GM12878 (cell line): ENCODE data around the gene CLCN7. TPM values are rescaled to one million over a fixed set of nuclear protein-coding genes. Genes with fewer than 3 reads are reported as not detected.

Experiments used
- ATAC-seq: fragments of 200-7000 bp; cut with Tn5 transposase; 3 replicates; pipeline ENCODE4 v1.9.1; 2020; ENCODE audit warnings: mild to moderate bottlenecking, moderate library complexity
- BruUV-seq: library from RNA; stranded (reverse); fragments of 400-500 nt; replicated peaks from 2 replicates; lab custom pipeline; 2021; lab: Mats Ljungman, UMichigan
- CTCF ChIA-PET: fragments of 300-600 bp; sonication (Branson Sonifier 250); formaldehyde crosslinking; extraction: SDS; loops from one replicate; lab custom pipeline; 2021; ENCODE audit warnings: inconsistent platforms; lab: Yijun Ruan, JAX
- POLR2A ChIA-PET: fragments of 350-600 bp; formaldehyde crosslinking; extraction: SDS; loops from one replicate; lab custom pipeline; 2021; ENCODE audit warnings: inconsistent platforms; lab: Charles Lee
- RAD21 ChIA-PET: fragments of 300-600 bp; sonication (Branson Sonifier 250); formaldehyde crosslinking; loops from one replicate; lab custom pipeline; 2023; ENCODE audit warnings: antibody characterized with exemption; ENCODE audit not compliant: unreplicated experiment; lab: Charles Lee
- SMC1A ChIA-PET: fragments of 300-600 bp; sonication (Branson Sonifier 250); formaldehyde crosslinking; loops from one replicate; lab custom pipeline; 2023; ENCODE audit not compliant: unreplicated experiment, uncharacterized antibody; lab: Charles Lee
- DNase-seq: peaks from one replicate; pipeline ENCODE4 v3.0.0-alpha.2; 2011; ENCODE audit warnings: low read depth, low spot score
- FAIRE-seq: peaks from 3 replicates; lab custom pipeline; 2011; peaks lifted over from hg19 to GRCh38; lab: Jason Lieb, UNC
- H2AFZ ChIP-seq: 2 replicates; pipeline ENCODE4 v1.6.0; 2011; ENCODE audit warnings: low read depth, low read length, control low read depth; ENCODE audit not compliant: control insufficient read depth
- H3K27ac ChIP-seq: 2 replicates; pipeline ENCODE4 v1.5.1; 2011; ENCODE audit warnings: control low read depth; ENCODE audit not compliant: control insufficient read depth, insufficient read depth
- H3K27me3 ChIP-seq, 2 experiments: replicated peaks in 1 of 2; 2 replicates each; pipeline versions ENCODE4 v1.6.0 to v1.6.1; 2011; ENCODE audit warnings: low read length in 1 of 2; ENCODE audit not compliant: control insufficient read depth in 2 of 2, insufficient read depth in 2 of 2
- H3K36me3 ChIP-seq, 2 experiments: 2 replicates each; pipeline ENCODE4 v1.5.1; 2011; ENCODE audit warnings: low read length in 1 of 2; ENCODE audit not compliant: control insufficient read depth in 2 of 2, insufficient read depth in 2 of 2
- H3K4me1 ChIP-seq: 2 replicates; pipeline ENCODE4 v1.6.1; 2011; ENCODE audit warnings: mild to moderate bottlenecking, low read length, moderate library complexity, mixed read lengths; ENCODE audit not compliant: control insufficient read depth, insufficient read depth
- H3K4me2 ChIP-seq: 2 replicates; pipeline ENCODE4 v1.6.0; 2011; ENCODE audit warnings: control low read depth; ENCODE audit not compliant: control insufficient read depth, insufficient read depth
- H3K4me3 ChIP-seq: fragments of 200-600 bp; sonication (generic); 2 replicates; pipeline ENCODE4 v1.5.1; 2016
- H3K79me2 ChIP-seq: 2 replicates; pipeline ENCODE4 v1.6.0; 2011; ENCODE audit warnings: low read length; ENCODE audit not compliant: control insufficient read depth, insufficient read depth
- H3K9ac ChIP-seq: 2 replicates; pipeline ENCODE4 v1.8.0; 2011; ENCODE audit warnings: low read length, control low read depth, mixed read lengths; ENCODE audit not compliant: control insufficient read depth, insufficient read depth
- H3K9me3 ChIP-seq: replicated peaks from 3 replicates; pipeline ENCODE4 v1.5.1; 2011; ENCODE audit warnings: mild to moderate bottlenecking, low read length; ENCODE audit not compliant: control insufficient read depth, insufficient read depth
- H4K20me1 ChIP-seq: 2 replicates; pipeline ENCODE4 v1.6.0; 2011; ENCODE audit not compliant: control insufficient read depth, insufficient read depth
- CBX3 ChIP-seq: fragments of 200-600 bp; sonication (generic); IDR thresholded peaks from 2 replicates; pipeline ENCODE4 v1.6.1; 2016; ENCODE audit warnings: low read depth, borderline replicate concordance
- CTCF ChIP-seq, 3 experiments: IDR thresholded peaks in 2 of 3; conservative IDR thresholded peaks in 1 of 3; 2 replicates each; pipeline ENCODE4 v1.5.1; 2011; ENCODE audit warnings: low read depth in 3 of 3, low read length in 3 of 3, mild to moderate bottlenecking in 3 of 3, control low read depth in 2 of 3, moderate library complexity in 2 of 3, inconsistent platforms in 1 of 3, mixed read lengths in 1 of 3; ENCODE audit not compliant: control insufficient read depth in 2 of 3, insufficient read depth in 1 of 3; ENCODE audit errors: extremely low read depth in 1 of 3
- ETV6 ChIP-seq, 2 experiments: fragments of 450-650 bp in 1 of 2; IDR thresholded peaks in 1 of 2; conservative IDR thresholded peaks in 1 of 2; 2 replicates each; pipeline ENCODE4 v1.6.1; 2014; ENCODE audit warnings: antibody characterized with exemption in 1 of 2, borderline replicate concordance in 1 of 2, low read depth in 1 of 2, mild to moderate bottlenecking in 1 of 2, moderate library complexity in 1 of 2
- LARP7 ChIP-seq: fragments of 450-650 bp; IDR thresholded peaks from 2 replicates; pipeline ENCODE4 v1.6.1; 2017; ENCODE audit warnings: mild to moderate bottlenecking
- MAX ChIP-seq: IDR thresholded peaks from 2 replicates; pipeline ENCODE4 v1.6.1; 2012; ENCODE audit warnings: low read depth, low read length, improper control_type of control experiment
- MXI1 ChIP-seq: fragments of 150-350 bp; IDR thresholded peaks from 2 replicates; pipeline ENCODE4 v1.6.1; 2011; ENCODE audit warnings: low read depth, mild to moderate bottlenecking, inconsistent platforms, low read length, improper control_type of control experiment
- POLR2AphosphoS2 ChIP-seq: IDR thresholded peaks from 2 replicates; pipeline ENCODE4 v1.6.1; 2011; ENCODE audit warnings: low read depth, mild to moderate bottlenecking, low read length, improper control_type of control experiment, moderate library complexity
- SKIL ChIP-seq: fragments of 450-650 bp; IDR thresholded peaks from 2 replicates; pipeline ENCODE4 v1.6.1; 2017; ENCODE audit warnings: mild to moderate bottlenecking, low read depth, inconsistent platforms; ENCODE audit not compliant: poor library complexity, severe bottlenecking
- STAT3 ChIP-seq: IDR thresholded peaks from 2 replicates; pipeline ENCODE4 v1.6.1; 2011; ENCODE audit warnings: low read depth, low read length, improper control_type of control experiment
- YBX1 ChIP-seq: fragments of 450-650 bp; IDR thresholded peaks from 2 replicates; pipeline ENCODE4 v1.6.1; 2016; ENCODE audit warnings: antibody characterized with exemption
- WGBS: methylation state at CpG from one replicate; pipeline ENCODE4 v1.1.6; 2016; ENCODE audit warnings: low lambda C conversion rate; ENCODE audit not compliant: insufficient replicate concordance, insufficient coverage; ENCODE audit errors: missing lambda C conversion rate; 5-methylcytosine and 5-hydroxymethylcytosine counted together
- in situ Hi-C: fragments of 300-500 bp; cut with MboI; formaldehyde crosslinking; loops from 9 replicates; pipeline ENCODE4 v1.14.3; 2018; ENCODE audit warnings: mixed read lengths
- intact Hi-C: fragments of 100-400 bp; cut with micrococcal nuclease; formaldehyde crosslinking; loops from one replicate; pipeline ENCODE4 v1.14.2; 2022; ENCODE audit not compliant: unreplicated experiment
- polyA plus RNA-seq, 11 experiments: library from polyadenylated mRNA; depleted of rRNA in 4 of 11; unstranded in 6 of 11; stranded (reverse) in 5 of 11; fragments of >200 nt; fragmentation: Nextera tagmentation in 4 of 11; fragmentation: Illumina TruSeq in 1 of 11; extraction: Ambion mirVana in 4 of 11; extraction: Trizol in 1 of 11; gene quantifications; 1 replicate in 1 of 11; 2 replicates in 10 of 11; pipeline versions ENCODE4 v1.2.1 to v1.2.3, GENCODE V29; 2011 to 2016; ENCODE audit warnings: inconsistent platforms in 2 of 11, missing spikeins in 2 of 11, low read depth in 1 of 11
- total RNA-seq, 4 experiments: library from RNA; depleted of rRNA in 3 of 4; stranded (reverse); fragments of >200 nt in 3 of 4; fragmentation: Illumina TruSeq in 1 of 4; extraction: Trizol in 1 of 4; gene quantifications; 2 replicates each; pipeline versions ENCODE4 v1.2.1 to v1.2.3, GENCODE V29; 2013 to 2021

The CLCN7 gene
- total and polyA plus RNA-seq, 10 of the 15 experiments (the other 5 are each of a cell fraction or from before 2014, with no cell fraction given): 0.04 to 62.5 (median 19.9) TPM

GRCh38 chr16:1487395-1488053, 12.7 kb upstream of the CLCN7 start:
- in situ Hi-C loops: no loop called here
- H2AFZ ChIP-seq: no peak overlapping the region
- no peak for TF ChIP-seq LARP7
- TF ChIP-seq, all 136 proteins: peak for 0
- Histone ChIP-seq H3K27me3 (no peaks in the 10 kb centered on the region), H3K4me1 (peaks cover under 1% of the 10 kb centered on the region; the same call in 1 of the 2 replicates), H3K4me2 (no peak overlapping the region), H3K79me2 (no peaks in the 10 kb centered on the region), H3K9me3 (no peaks in the 10 kb centered on the region), H3K4me3 (no peak overlapping the region), H3K27ac (no peak overlapping the region), H3K9ac (no peak overlapping the region), H4K20me1 (no peaks in the 10 kb centered on the region), H3K36me3 (no peaks in the 10 kb centered on the region)
- RAD21 ChIA-PET: no interaction called here
- WGBS: 49% methylated on average over 35 of the region's 39 CpGs
- DNase-seq (no peak), ATAC-seq (no peak), FAIRE-seq (no peak)
- intact Hi-C loops: no loop called here
- POLR2A ChIA-PET: no interaction called here
- SMC1A ChIA-PET: no interaction called here
- BruUV-seq: no TSS peak
- CTCF ChIA-PET: no interaction called here

GRCh38 chr16:1486551-1487390, 11.9 kb upstream of the CLCN7 start:
- Histone ChIP-seq H2AFZ (no peak overlapping the region), H3K9ac (no peak overlapping the region), H4K20me1 (no peaks in the 10 kb centered on the region), H3K4me3 (no peak overlapping the region), H3K9me3 (no peaks in the 10 kb centered on the region), H3K36me3 (no peaks in the 10 kb centered on the region), H3K27ac (no peak overlapping the region), H3K27me3 (no peaks in the 10 kb centered on the region; a peak in 1 of 4 replicates), H3K4me2 (no peak overlapping the region), H3K4me1 (0 out of 2 replicates have a peak, but pooled peaks cover 2% of the 10 kb centered on the region), H3K79me2 (no peaks in the 10 kb centered on the region)
- BruUV-seq: no TSS peak
- ChIA-PET CTCF (no interaction called here), POLR2A (no interaction called here), SMC1A (no interaction called here), RAD21 (no interaction called here)
- FAIRE-seq (no peak), ATAC-seq (no peak), DNase-seq (no peak)
- WGBS: 52% methylated on average over 32 of the region's 33 CpGs
- in situ Hi-C loops: no loop called here
- intact Hi-C loops: no loop called here
- no peak for TF ChIP-seq CTCF (IDR thresholded peaks at IDR 0.05 in 2 of 3, conservative IDR thresholded peaks at IDR 0.05 in 1 of 3; ENCODE audit: control insufficient read depth in 2 of 3, extremely low read depth in 1 of 3, insufficient read depth in 1 of 3, low read depth in 3 of 3, low read length in 3 of 3)
- TF ChIP-seq STAT3: no peak
- no peak for TF ChIP-seq MXI1
- no peak for TF ChIP-seq MAX
- TF ChIP-seq SKIL: no peak
- no peak for TF ChIP-seq CBX3
- TF ChIP-seq ETV6 (conservative IDR thresholded peaks at IDR 0.05 in 1 of 2, IDR thresholded peaks at IDR 0.05 in 1 of 2; ENCODE audit: borderline replicate concordance in 1 of 2, low read depth in 1 of 2): no peak
- no peak for TF ChIP-seq POLR2AphosphoS2
- TF ChIP-seq YBX1: no peak
